ENCODE data around the gene FRMPD4.

GRCh38 chrX:12138361-12139313, at the start of gene FRMPD4:
- TF ChIP-seq CTCF (IDR thresholded peaks at IDR 0.05) (peak in 1 of 3 experiments; percentile 12), POLR2AphosphoS5 (IDR thresholded peaks at IDR 0.05) (no peak), POLR2A (IDR thresholded peaks at IDR 0.05; ENCODE audit: low read depth) (no peak), EP300 (IDR thresholded peaks at IDR 0.05) (no peak)
